ENCODE data around the gene RRP1B. TPM values are rescaled to one million over a fixed set of nuclear protein-coding genes. Genes with fewer than 3 reads are reported as not detected.

The RRP1B gene
- total and polyA plus RNA-seq, 2 experiments from 2014 or later, result 13.6 to 15.0 TPM

DNA sequence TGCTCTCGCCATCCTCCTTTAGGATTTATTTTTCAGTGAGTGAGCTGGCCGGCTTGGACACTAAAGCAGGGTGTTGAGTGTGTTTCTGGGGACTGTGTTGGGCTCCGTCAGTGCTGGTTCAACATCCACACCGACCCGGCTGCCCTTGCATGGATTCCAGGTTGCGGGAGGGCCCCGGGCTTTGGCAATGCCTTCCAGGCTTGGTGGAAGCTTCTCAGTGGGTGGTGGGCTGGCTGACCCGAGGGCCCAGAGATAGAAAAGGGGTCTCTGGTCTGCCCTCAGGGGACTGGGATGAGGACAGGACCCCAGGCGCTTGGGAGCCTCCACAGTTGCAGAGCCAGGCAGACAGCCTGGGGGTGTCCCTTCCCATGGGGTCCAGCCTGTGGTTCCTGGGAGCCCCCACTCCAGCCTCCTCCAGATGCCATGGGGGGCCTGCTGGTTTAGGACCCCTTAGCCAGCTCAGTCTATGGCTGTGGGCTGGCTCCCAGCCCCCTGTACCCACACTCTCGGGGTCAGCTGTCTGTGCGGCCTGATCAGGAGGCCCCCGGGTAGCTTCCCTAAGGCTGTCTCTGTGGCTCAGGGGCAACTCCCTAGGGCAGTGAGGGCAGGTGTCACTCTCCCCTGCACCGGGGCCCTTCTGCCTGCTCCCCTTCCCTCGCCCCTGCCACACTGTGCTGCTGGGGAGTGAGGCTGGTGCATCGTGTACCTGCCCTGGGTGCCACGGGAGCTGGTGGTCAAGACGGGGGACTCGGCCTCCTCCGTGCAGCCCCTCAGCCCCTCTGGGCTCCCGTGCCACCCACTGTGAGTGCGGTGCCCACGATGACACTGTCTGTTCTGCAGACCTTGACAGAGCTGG is 76.1 kb downstream of the RRP1B start:
- Histone ChIP-seq H3K9ac (no peak overlapping the region), H3K27ac (no peak overlapping the region), H3K79me2 (ENCODE audit: insufficient read depth) (peaks cover 64% of the 10 kb centered on the region), H2AFZ (no peak overlapping the region), H3K4me3 (no peak overlapping the region), H3F3A (ENCODE audit: insufficient read depth) (peaks cover 12% of the 10 kb centered on the region; the same call in 1 of the 2 replicates), H3K27me3 (replicated peaks; ENCODE audit: insufficient read depth) (no peaks in the 10 kb centered on the region), H3K4me1 (ENCODE audit: insufficient read depth) (peaks cover 27% of the 10 kb centered on the region), H3K9me2 (ENCODE audit: insufficient read depth) (no peaks in the 10 kb centered on the region), H3K36me3 (ENCODE audit: low read depth) (no peaks in the 10 kb centered on the region; the same call in 1 of the 2 replicates), H3K9me3 (ENCODE audit: low read depth) (no peaks in the 10 kb centered on the region), H4K20me1 (ENCODE audit: insufficient read depth) (no peaks in the 10 kb centered on the region), H3K4me2 (ENCODE audit: unreplicated experiment) (no peak overlapping the region)
- TF ChIP-seq EZH2 (IDR thresholded peaks at IDR 0.05; ENCODE audit: insufficient read depth, poor library complexity, severe bottlenecking) (no peak), EZH2phosphoT487 (IDR thresholded peaks at IDR 0.05; ENCODE audit: insufficient read depth, low read depth) (no peak)
- DNase-seq, result no peak
- in situ Hi-C loops (cut with MboI), result no loop called here
- WGBS, 2 experiments (ENCODE audit: low coverage in 1 of 2, low lambda C conversion rate in 2 of 2, missing lambda C conversion rate in 2 of 2), result 92 to 94% methylated on average over 21 to 22 of the region's 22 CpGs

- in situ Hi-C loops (cut with MboI), result no loop called here
- Histone ChIP-seq H3K79me2 (ENCODE audit: insufficient read depth) (peaks cover 55% of the 10 kb centered on the region), H3K36me3 (ENCODE audit: low read depth) (no peaks in the 10 kb centered on the region; the same call in 1 of the 2 replicates), H3K9ac (no peak overlapping the region), H3K4me2 (ENCODE audit: unreplicated experiment) (no peak overlapping the region), H3K27me3 (replicated peaks; ENCODE audit: insufficient read depth) (no peaks in the 10 kb centered on the region), H3K4me3 (no peak overlapping the region), H3F3A (ENCODE audit: insufficient read depth) (peaks cover 12% of the 10 kb centered on the region; the same call in 1 of the 2 replicates), H3K9me3 (ENCODE audit: low read depth) (no peaks in the 10 kb centered on the region), H3K9me2 (ENCODE audit: insufficient read depth) (no peaks in the 10 kb centered on the region), H3K4me1 (ENCODE audit: insufficient read depth) (peaks cover 27% of the 10 kb centered on the region), H3K27ac (no peak overlapping the region), H4K20me1 (ENCODE audit: insufficient read depth) (no peaks in the 10 kb centered on the region), H2AFZ (no peak overlapping the region)
- WGBS, 2 experiments (ENCODE audit: low coverage in 1 of 2, low lambda C conversion rate in 2 of 2, missing lambda C conversion rate in 2 of 2), result 93 to 95% methylated on average over 25 of the region's 25 CpGs
- DNase-seq, result no peak
- TF ChIP-seq EZH2phosphoT487 (IDR thresholded peaks at IDR 0.05; ENCODE audit: insufficient read depth, low read depth), result no peak
- no peak for TF ChIP-seq EZH2 (IDR thresholded peaks at IDR 0.05; ENCODE audit: insufficient read depth, poor library complexity, severe bottlenecking)
Observed at GRCh38 chr21:43736224-43736883, 77.0 kb downstream of the RRP1B start.

DNA sequence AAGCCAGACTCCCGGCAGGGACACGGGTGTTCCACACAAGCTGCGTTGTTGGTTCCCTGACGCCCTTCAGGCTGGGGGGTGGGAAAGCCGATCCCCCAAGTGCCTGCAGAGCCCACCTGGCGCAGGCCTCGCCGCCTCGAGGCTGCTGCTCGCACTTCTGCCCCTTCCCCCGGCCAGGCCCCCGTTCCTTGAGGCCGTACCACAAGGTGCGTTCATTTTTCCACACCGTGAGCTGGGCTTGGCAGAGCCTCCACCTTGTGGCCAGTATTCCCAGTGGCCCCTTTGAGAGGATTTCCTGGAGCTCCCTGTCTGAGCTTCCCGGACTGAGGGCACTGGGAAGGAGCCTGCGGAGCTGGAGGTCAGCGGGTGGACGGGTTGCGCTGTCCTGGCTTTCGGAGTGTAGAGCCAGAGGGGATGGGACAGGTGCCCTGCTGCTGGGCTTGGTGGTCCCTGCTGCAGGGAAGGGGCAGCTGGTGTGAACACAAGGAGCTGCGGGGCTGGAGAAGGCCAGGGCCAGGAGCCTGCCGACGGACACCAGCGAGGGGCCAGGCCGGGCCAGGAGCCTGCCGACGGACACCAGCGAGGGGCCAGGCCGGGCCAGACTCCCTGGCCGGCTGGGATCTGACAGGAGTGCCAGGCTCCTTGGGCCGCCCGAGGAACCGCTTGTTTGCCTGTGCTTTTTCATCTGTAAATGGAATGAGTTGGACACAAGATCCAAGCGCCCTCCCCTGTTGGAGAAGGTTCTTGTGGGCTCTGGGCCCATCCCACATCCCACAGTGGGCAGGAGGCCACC is 78.0 kb downstream of the RRP1B start:
- Histone ChIP-seq H3K9ac (no peak overlapping the region), H3K79me2 (ENCODE audit: insufficient read depth) (peaks cover 46% of the 10 kb centered on the region), H3K27me3 (replicated peaks; ENCODE audit: insufficient read depth) (no peaks in the 10 kb centered on the region), H3K9me3 (ENCODE audit: low read depth) (no peaks in the 10 kb centered on the region), H3K4me3 (no peak overlapping the region), H3K36me3 (ENCODE audit: low read depth) (no peaks in the 10 kb centered on the region; the same call in 1 of the 2 replicates), H3K27ac (no peak overlapping the region), H4K20me1 (ENCODE audit: insufficient read depth) (no peaks in the 10 kb centered on the region), H3K4me1 (ENCODE audit: insufficient read depth) (peaks cover 19% of the 10 kb centered on the region), H3F3A (ENCODE audit: insufficient read depth) (peaks cover 12% of the 10 kb centered on the region; the same call in 1 of the 2 replicates), H3K9me2 (ENCODE audit: insufficient read depth) (no peaks in the 10 kb centered on the region), H2AFZ (no peak overlapping the region), H3K4me2 (ENCODE audit: unreplicated experiment) (no peak overlapping the region)
- in situ Hi-C loops (cut with MboI), result no loop called here
- TF ChIP-seq EZH2 (IDR thresholded peaks at IDR 0.05; ENCODE audit: insufficient read depth, poor library complexity, severe bottlenecking) (no peak), EZH2phosphoT487 (IDR thresholded peaks at IDR 0.05; ENCODE audit: insufficient read depth, low read depth) (no peak)
- WGBS, 2 experiments (ENCODE audit: low coverage in 1 of 2, low lambda C conversion rate in 2 of 2, missing lambda C conversion rate in 2 of 2), result 94 to 98% methylated on average over 29 to 35 of the region's 35 CpGs
- DNase-seq, result no peak
